Mesodermal cell (in vitro differentiated cells): ENCODE measurements around the gene TNNI2.

ENCODE experiments used
- H3K27ac ChIP-seq: 2 replicates; pipeline ENCODE4 v1.7.0; 2013; ENCODE audit warnings: mild to moderate bottlenecking, low read depth, low read length, moderate library complexity; ENCODE audit not compliant: severe bottlenecking
- H3K36me3 ChIP-seq: 2 replicates; pipeline ENCODE4 v1.7.1; 2013; ENCODE audit warnings: mild to moderate bottlenecking, low read length, moderate library complexity; ENCODE audit not compliant: control insufficient read depth, insufficient read depth
- H3K4me1 ChIP-seq: one replicate; pipeline ENCODE4 v1.7.1; 2013; ENCODE audit warnings: mild to moderate bottlenecking, low read length; ENCODE audit not compliant: insufficient read depth, control insufficient read depth, poor library complexity, severe bottlenecking
- H3K4me3 ChIP-seq: 2 replicates; pipeline ENCODE4 v1.7.0; 2013; ENCODE audit warnings: low read length, control low read depth, mild to moderate bottlenecking; ENCODE audit not compliant: insufficient read depth, poor library complexity, severe bottlenecking; ENCODE audit errors: extremely low read depth
- H3K9me3 ChIP-seq: 2 replicates; pipeline ENCODE4 v1.7.1; 2013; ENCODE audit warnings: mild to moderate bottlenecking, low read length, moderate library complexity; ENCODE audit not compliant: control insufficient read depth
- WGBS, 2 experiments: methylation state at CpG; one replicate each; pipeline ENCODE4 v1.1.5; 2013; ENCODE audit warnings: missing lambda C conversion rate in 2 of 2; ENCODE audit not compliant: insufficient coverage in 2 of 2; 5-methylcytosine and 5-hydroxymethylcytosine counted together

The TNNI2 gene

GRCh38 chr11:1848640-1849430 is 10.1 kb downstream of the TNNI2 start:
- 88 to 95% methylated on average over 14 of the region's 19 CpGs for WGBS, 2 experiments
- Histone ChIP-seq H3K4me3 (no peak overlapping the region), H3K4me1 (peaks cover 13% of the 10 kb centered on the region)

GRCh38 chr11:1851468-1852180 is 12.8 kb downstream of the TNNI2 start:
- H3K27ac ChIP-seq: no peak overlapping the region
- no peaks in the 10 kb centered on the region for H3K9me3 ChIP-seq
- H3K36me3 ChIP-seq: no peaks in the 10 kb centered on the region
- peaks cover 11% of the 10 kb centered on the region for H3K4me1 ChIP-seq
- H3K4me3 ChIP-seq: no peak overlapping the region
- 92 to 94% methylated on average over 15 to 16 of the region's 21 CpGs for WGBS, 2 experiments

More at GRCh38 chr11:1848640-1849430, 10.1 kb downstream of the TNNI2 start:
- Histone ChIP-seq H3K9me3 (no peaks in the 10 kb centered on the region), H3K27ac (no peak overlapping the region), H3K36me3 (no peaks in the 10 kb centered on the region)

- Histone ChIP-seq H3K27ac (no peak overlapping the region), H3K9me3 (no peaks in the 10 kb centered on the region), H3K4me1 (peaks cover 11% of the 10 kb centered on the region), H3K36me3 (no peaks in the 10 kb centered on the region), H3K4me3 (no peak overlapping the region)
- 89 to 93% methylated on average over 21 to 23 of the region's 25 CpGs for WGBS, 2 experiments
Measured at GRCh38 chr11:1852271-1852876, 13.6 kb downstream of the TNNI2 start.

- Histone ChIP-seq H3K36me3 (no peaks in the 10 kb centered on the region), H3K4me3 (no peak within 1 kb of the TSS), H3K9me3 (no peaks in the 10 kb centered on the region), H3K27ac (no peak within 1 kb of the TSS), H3K4me1 (peaks cover 11% of the 10 kb centered on the region)
- WGBS, 2 experiments: 83 to 92% methylated on average over 10 to 17 of the region's 18 CpGs
Measured at GRCh38 chr11:1852877-1853276, 14.1 kb downstream of the TNNI2 start, which contains the start of gene LSP1. TSS of gene LSP1 (plus strand) at chr11:1853084. CDS start at chr11:1853145, 61 bp downstream.

GRCh38 chr11:1853376-1854131 is 14.8 kb downstream of the TNNI2 start:
- WGBS, 2 experiments: 91 to 94% methylated on average over 14 to 19 of the region's 19 CpGs
- Histone ChIP-seq H3K4me1 (peaks cover 11% of the 10 kb centered on the region), H3K4me3 (no peak overlapping the region), H3K36me3 (no peaks in the 10 kb centered on the region), H3K27ac (no peak overlapping the region), H3K9me3 (no peaks in the 10 kb centered on the region)

GRCh38 chr11:1854132-1854948 is 15.6 kb downstream of the TNNI2 start:
- Histone ChIP-seq H3K4me1 (peaks cover 11% of the 10 kb centered on the region), H3K36me3 (no peaks in the 10 kb centered on the region), H3K27ac (no peak overlapping the region), H3K4me3 (no peak overlapping the region), H3K9me3 (no peaks in the 10 kb centered on the region)
- 88 to 93% methylated on average over 13 to 25 of the region's 27 CpGs for WGBS, 2 experiments

GRCh38 chr11:1854949-1855885 is 16.4 kb downstream of the TNNI2 start:
- H3K36me3 ChIP-seq: no peaks in the 10 kb centered on the region
- WGBS, 2 experiments: 80 to 83% methylated on average over 22 to 26 of the region's 26 CpGs

GRCh38 chr11:1855886-1856265 is 17.1 kb downstream of the TNNI2 start:
- WGBS, 2 experiments: 91 to 92% methylated on average over 8 to 11 of the region's 11 CpGs
- H3K4me3 ChIP-seq: no peak overlapping the region

More at GRCh38 chr11:1854949-1855885, 16.4 kb downstream of the TNNI2 start:
- no peaks in the 10 kb centered on the region for H3K9me3 ChIP-seq
- H3K4me1 ChIP-seq: peaks cover 11% of the 10 kb centered on the region
- H3K4me3 ChIP-seq: no peak overlapping the region
- H3K27ac ChIP-seq: no peak overlapping the region

GRCh38 chr11:1856306-1857005 is 17.7 kb downstream of the TNNI2 start:
- Histone ChIP-seq H3K36me3 (no peaks in the 10 kb centered on the region), H3K9me3 (no peaks in the 10 kb centered on the region), H3K4me1 (peaks cover 11% of the 10 kb centered on the region), H3K27ac (no peak overlapping the region), H3K4me3 (no peak overlapping the region)
- WGBS, 2 experiments: 94 to 95% methylated on average over 10 to 13 of the region's 13 CpGs

More at GRCh38 chr11:1855886-1856265, 17.1 kb downstream of the TNNI2 start:
- Histone ChIP-seq H3K27ac (no peak overlapping the region), H3K36me3 (no peaks in the 10 kb centered on the region), H3K4me1 (peaks cover 11% of the 10 kb centered on the region), H3K9me3 (no peaks in the 10 kb centered on the region)
